HG02759 (cell line): ENCODE results near the gene FOXE1.

Experiments used
- ATAC-seq: cut with Tn5 transposase; IDR thresholded peaks from one replicate; pipeline ENCODE4 v1.9.1; 2021; ENCODE audit warnings: mild to moderate bottlenecking, moderate library complexity; ENCODE audit not compliant: unreplicated experiment

FOXE1 gene

GRCh38 chr9:97848215-97848479 is 4.9 kb upstream of the FOXE1 start:
- no peak for ATAC-seq

- no peak for ATAC-seq
These were observed 4.4 kb upstream of the FOXE1 start for GRCh38 chr9:97848480-97849237.

- no peak for ATAC-seq
These were observed 3.0 kb upstream of the FOXE1 start for GRCh38 chr9:97849980-97850379.

GRCh38 chr9:97850746-97851445 is 2.1 kb upstream of the FOXE1 start:
- no peak for ATAC-seq

GRCh38 chr9:97851446-97851883 is 1.6 kb upstream of the FOXE1 start:
- ATAC-seq = no peak

- ATAC-seq = no peak
These were observed 1.0 kb upstream of the FOXE1 start for GRCh38 chr9:97852001-97852398.

- no peak for ATAC-seq
These were observed 499 bp upstream of the FOXE1 start for GRCh38 chr9:97852399-97853055.

- ATAC-seq = no peak
These were observed 1.0 kb downstream of the FOXE1 start for GRCh38 chr9:97853844-97854695.

GRCh38 chr9:97854696-97855485 is 1.9 kb downstream of the FOXE1 start:
- ATAC-seq = no peak

GRCh38 chr9:97855486-97855875 is 2.5 kb downstream of the FOXE1 start:
- no peak for ATAC-seq

GRCh38 chr9:97855899-97856298 is 2.9 kb downstream of the FOXE1 start:
- no peak for ATAC-seq

- no peak for ATAC-seq
These were observed 4.0 kb downstream of the FOXE1 start for GRCh38 chr9:97856857-97857605.

GRCh38 chr9:97857606-97858392 is 4.8 kb downstream of the FOXE1 start:
- ATAC-seq = no peak

- no peak for ATAC-seq
These were observed 5.3 kb downstream of the FOXE1 start for GRCh38 chr9:97858393-97858713.

GRCh38 chr9:97858826-97859225 is 5.8 kb downstream of the FOXE1 start:
- no peak for ATAC-seq

GRCh38 chr9:97859346-97859745 is 6.3 kb downstream of the FOXE1 start:
- no peak for ATAC-seq

- no peak for ATAC-seq
These were observed 7.6 kb downstream of the FOXE1 start for GRCh38 chr9:97860451-97861147.

GRCh38 chr9:97861148-97861475 is 8.1 kb downstream of the FOXE1 start:
- no peak for ATAC-seq

- no peak for ATAC-seq
These were observed 10.3 kb downstream of the FOXE1 start for GRCh38 chr9:97863314-97863713.
